HL-60 (cell line): ENCODE results near the gene PACRG.

Experiments
- DNase-seq, 2 experiments: peaks; one replicate each; pipeline ENCODE4 v3.0.0-alpha.2; 2010 to 2020; ENCODE audit warnings: low read depth in 1 of 2, low spot score in 1 of 2
- H3K27ac ChIP-seq: fragments of 250-450 bp; sonication (Bioruptor Pico); replicated peaks from 2 replicates; pipeline ENCODE4 v1.5.1; 2020; ENCODE audit warnings: mild to moderate bottlenecking, moderate library complexity
- H3K27me3 ChIP-seq: fragments of 250-450 bp; sonication (Bioruptor Pico); 2 replicates; pipeline ENCODE4 v1.5.1; 2021; ENCODE audit warnings: mild to moderate bottlenecking, moderate library complexity; ENCODE audit not compliant: insufficient read depth, poor library complexity, severe bottlenecking
- H3K4me3 ChIP-seq: replicated peaks from 2 replicates; pipeline ENCODE4 v1.5.1; 2011; ENCODE audit warnings: mild to moderate bottlenecking, control low read depth, low read length; ENCODE audit not compliant: insufficient read depth
- GABPA ChIP-seq: IDR thresholded peaks from 2 replicates; pipeline ENCODE4 v1.6.1; 2012; ENCODE audit warnings: low read depth
- POLR2AphosphoS5 ChIP-seq: IDR thresholded peaks from 2 replicates; pipeline ENCODE4 v1.6.1; 2012; ENCODE audit warnings: low read depth
- SPI1 ChIP-seq: IDR thresholded peaks from 2 replicates; pipeline ENCODE4 v1.6.1; 2012; ENCODE audit warnings: low read depth, mild to moderate bottlenecking, borderline replicate concordance
- TF ChIP-seq, protein P1 (sequence below): IDR thresholded peaks from 2 replicates; pipeline ENCODE4 v1.6.1; 2012; ENCODE audit warnings: low read depth; ENCODE audit not compliant: insufficient replicate concordance
- TF ChIP-seq, protein P2 (sequence below): IDR thresholded peaks from one replicate; pipeline ENCODE4 v1.5.1; 2011; ENCODE audit warnings: low read length, control low read depth, inconsistent platforms; ENCODE audit not compliant: insufficient read depth

Gene PACRG

DNA sequence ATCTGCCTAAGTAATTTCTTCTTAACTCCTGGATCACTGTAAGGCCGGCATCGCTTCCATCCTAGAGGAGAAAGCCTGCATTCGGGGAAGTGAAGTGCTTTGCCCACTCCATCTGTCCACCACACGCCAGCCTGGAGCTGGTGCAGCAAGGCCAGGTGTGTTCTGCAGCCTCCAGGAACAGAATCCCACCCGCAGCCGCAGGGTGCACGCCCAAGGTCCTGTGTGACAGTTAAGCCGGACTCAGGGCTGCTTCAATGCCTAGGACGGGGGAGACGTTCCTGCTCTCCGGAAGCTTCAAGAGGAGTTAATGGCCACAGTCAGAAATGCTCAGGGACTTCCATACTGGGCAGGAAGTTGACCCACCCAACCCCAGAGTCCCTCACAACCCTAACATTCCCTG lies 600.6 kb downstream of the PACRG start:
- TF ChIP-seq, protein P1, sequence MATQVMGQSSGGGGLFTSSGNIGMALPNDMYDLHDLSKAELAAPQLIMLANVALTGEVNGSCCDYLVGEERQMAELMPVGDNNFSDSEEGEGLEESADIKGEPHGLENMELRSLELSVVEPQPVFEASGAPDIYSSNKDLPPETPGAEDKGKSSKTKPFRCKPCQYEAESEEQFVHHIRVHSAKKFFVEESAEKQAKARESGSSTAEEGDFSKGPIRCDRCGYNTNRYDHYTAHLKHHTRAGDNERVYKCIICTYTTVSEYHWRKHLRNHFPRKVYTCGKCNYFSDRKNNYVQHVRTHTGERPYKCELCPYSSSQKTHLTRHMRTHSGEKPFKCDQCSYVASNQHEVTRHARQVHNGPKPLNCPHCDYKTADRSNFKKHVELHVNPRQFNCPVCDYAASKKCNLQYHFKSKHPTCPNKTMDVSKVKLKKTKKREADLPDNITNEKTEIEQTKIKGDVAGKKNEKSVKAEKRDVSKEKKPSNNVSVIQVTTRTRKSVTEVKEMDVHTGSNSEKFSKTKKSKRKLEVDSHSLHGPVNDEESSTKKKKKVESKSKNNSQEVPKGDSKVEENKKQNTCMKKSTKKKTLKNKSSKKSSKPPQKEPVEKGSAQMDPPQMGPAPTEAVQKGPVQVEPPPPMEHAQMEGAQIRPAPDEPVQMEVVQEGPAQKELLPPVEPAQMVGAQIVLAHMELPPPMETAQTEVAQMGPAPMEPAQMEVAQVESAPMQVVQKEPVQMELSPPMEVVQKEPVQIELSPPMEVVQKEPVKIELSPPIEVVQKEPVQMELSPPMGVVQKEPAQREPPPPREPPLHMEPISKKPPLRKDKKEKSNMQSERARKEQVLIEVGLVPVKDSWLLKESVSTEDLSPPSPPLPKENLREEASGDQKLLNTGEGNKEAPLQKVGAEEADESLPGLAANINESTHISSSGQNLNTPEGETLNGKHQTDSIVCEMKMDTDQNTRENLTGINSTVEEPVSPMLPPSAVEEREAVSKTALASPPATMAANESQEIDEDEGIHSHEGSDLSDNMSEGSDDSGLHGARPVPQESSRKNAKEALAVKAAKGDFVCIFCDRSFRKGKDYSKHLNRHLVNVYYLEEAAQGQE: no peak
- no peak for TF ChIP-seq SPI1
- no peak for TF ChIP-seq POLR2AphosphoS5
- no peak for TF ChIP-seq GABPA
- TF ChIP-seq, protein P2, sequence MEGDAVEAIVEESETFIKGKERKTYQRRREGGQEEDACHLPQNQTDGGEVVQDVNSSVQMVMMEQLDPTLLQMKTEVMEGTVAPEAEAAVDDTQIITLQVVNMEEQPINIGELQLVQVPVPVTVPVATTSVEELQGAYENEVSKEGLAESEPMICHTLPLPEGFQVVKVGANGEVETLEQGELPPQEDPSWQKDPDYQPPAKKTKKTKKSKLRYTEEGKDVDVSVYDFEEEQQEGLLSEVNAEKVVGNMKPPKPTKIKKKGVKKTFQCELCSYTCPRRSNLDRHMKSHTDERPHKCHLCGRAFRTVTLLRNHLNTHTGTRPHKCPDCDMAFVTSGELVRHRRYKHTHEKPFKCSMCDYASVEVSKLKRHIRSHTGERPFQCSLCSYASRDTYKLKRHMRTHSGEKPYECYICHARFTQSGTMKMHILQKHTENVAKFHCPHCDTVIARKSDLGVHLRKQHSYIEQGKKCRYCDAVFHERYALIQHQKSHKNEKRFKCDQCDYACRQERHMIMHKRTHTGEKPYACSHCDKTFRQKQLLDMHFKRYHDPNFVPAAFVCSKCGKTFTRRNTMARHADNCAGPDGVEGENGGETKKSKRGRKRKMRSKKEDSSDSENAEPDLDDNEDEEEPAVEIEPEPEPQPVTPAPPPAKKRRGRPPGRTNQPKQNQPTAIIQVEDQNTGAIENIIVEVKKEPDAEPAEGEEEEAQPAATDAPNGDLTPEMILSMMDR: no peak
- H3K27me3 ChIP-seq: no peaks in the 10 kb centered on the region
- no peak overlapping the region for H3K4me3 ChIP-seq
- no peak for DNase-seq
- no peak overlapping the region for H3K27ac ChIP-seq

DNA sequence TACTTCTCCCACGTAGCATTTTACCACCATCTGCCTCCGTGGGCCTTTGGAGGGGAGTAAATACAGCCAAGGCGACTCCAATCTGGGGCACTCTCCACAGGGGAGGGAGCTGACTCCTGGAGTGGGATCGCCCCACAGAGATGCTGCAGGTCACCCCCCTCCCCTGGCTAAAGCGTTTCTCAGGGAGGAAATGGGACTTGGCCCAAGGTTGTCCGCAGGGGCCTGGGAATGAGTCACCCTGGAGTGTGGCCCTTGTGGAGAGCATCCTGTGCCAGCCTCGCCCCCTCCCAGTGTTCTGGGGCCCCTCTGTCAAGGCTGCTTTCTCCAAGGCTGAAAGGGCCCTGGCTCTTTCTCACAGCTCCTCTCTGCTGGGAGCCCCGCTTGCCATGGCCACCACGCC lies 602.2 kb downstream of the PACRG start:
- Histone ChIP-seq H3K4me3 (no peak overlapping the region), H3K27ac (no peak overlapping the region), H3K27me3 (no peaks in the 10 kb centered on the region)
- DNase-seq: no peak
- TF ChIP-seq, protein P2: no peak
- TF ChIP-seq POLR2AphosphoS5 (no peak), GABPA (no peak), SPI1 (no peak)
- TF ChIP-seq, protein P1: no peak

DNA sequence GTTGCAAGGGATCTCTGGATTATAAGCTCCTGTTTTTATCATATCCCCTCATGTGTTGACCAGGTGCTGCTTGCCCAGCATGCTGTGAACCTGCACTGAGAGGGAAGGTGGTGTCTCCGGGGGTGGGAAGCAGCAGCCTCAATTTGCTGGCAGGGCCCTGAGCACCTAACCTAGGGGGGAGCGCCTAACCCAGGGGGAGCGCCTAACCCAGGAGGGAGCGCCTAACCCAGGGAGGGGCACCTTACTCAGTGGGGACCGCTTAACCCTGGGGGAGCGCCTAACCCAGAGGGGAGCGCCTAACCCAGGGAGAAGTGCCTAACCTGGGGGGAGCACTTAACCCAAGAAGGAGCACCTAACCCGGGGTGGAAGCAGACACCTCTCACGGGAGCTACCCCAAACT lies 603.5 kb downstream of the PACRG start:
- no peak overlapping the region for H3K27ac ChIP-seq
- no peak for DNase-seq
- TF ChIP-seq GABPA (no peak), SPI1 (no peak), POLR2AphosphoS5 (no peak)
- TF ChIP-seq, protein P1: no peak
- TF ChIP-seq, protein P2: no peak
- no peak overlapping the region for H3K4me3 ChIP-seq
- H3K27me3 ChIP-seq: no peaks in the 10 kb centered on the region
